SU-DHL-6 (cell line): ENCODE data around the gene ZNF75A.

ENCODE experiments used
- H2AFZ ChIP-seq: fragments of 200-600 bp; sonication (generic); 2 replicates; pipeline ENCODE4 v1.6.1; 2014; ENCODE audit warnings: low read depth, mild to moderate bottlenecking, moderate library complexity, mixed read lengths, antibody characterized with exemption, low read length; ENCODE audit not compliant: severe bottlenecking
- H3F3A ChIP-seq: fragments of 200-600 bp; shearing (Covaris generic); 2 replicates; pipeline ENCODE4 v1.6.0; 2016; ENCODE audit warnings: antibody characterized with exemption, mild to moderate bottlenecking; ENCODE audit not compliant: insufficient read depth
- H3K27ac ChIP-seq: fragments of 200-600 bp; sonication (generic); 2 replicates; pipeline ENCODE4 v1.5.1; 2016; ENCODE audit warnings: low read depth, mild to moderate bottlenecking, low read length, moderate library complexity, mixed read lengths
- H3K27me3 ChIP-seq: fragments of 200-600 bp; sonication (generic), shearing (Covaris generic); 2 replicates; pipeline ENCODE4 v1.6.0; 2014; ENCODE audit warnings: mild to moderate bottlenecking, low read length
- H3K36me3 ChIP-seq: fragments of 200-600 bp; sonication (generic); 2 replicates; pipeline ENCODE4 v1.6.1; 2014; ENCODE audit warnings: mild to moderate bottlenecking, low read length, mixed read lengths
- H3K4me2 ChIP-seq: fragments of 300-600, 200-600 bp; shearing (Covaris generic), sonication (generic); 2 replicates; pipeline ENCODE4 v1.6.0; 2014; ENCODE audit warnings: low read length, low read depth, mild to moderate bottlenecking; ENCODE audit not compliant: poor library complexity, severe bottlenecking
- H3K4me3 ChIP-seq: fragments of 200-600 bp; sonication (generic); 2 replicates; pipeline ENCODE4 v1.5.1; 2014; ENCODE audit warnings: antibody characterized with exemption, low read length, mild to moderate bottlenecking, mixed read lengths; ENCODE audit not compliant: insufficient read depth, poor library complexity, severe bottlenecking
- H3K79me2 ChIP-seq: fragments of 200-600 bp; sonication (generic); 2 replicates; pipeline ENCODE4 v1.6.1; 2014; ENCODE audit warnings: mild to moderate bottlenecking, low read length, moderate library complexity; ENCODE audit not compliant: insufficient read depth
- H3K9ac ChIP-seq: fragments of 200-600 bp; sonication (generic); 2 replicates; pipeline ENCODE4 v1.7.0; 2014; ENCODE audit warnings: mild to moderate bottlenecking, low read length
- H3K9me2 ChIP-seq: fragments of 200-600 bp; sonication (generic); replicated peaks from 2 replicates; pipeline ENCODE4 v1.6.1; 2014; ENCODE audit warnings: low read length; ENCODE audit not compliant: insufficient read depth
- H3K9me3 ChIP-seq: fragments of 200-600 bp; sonication (generic); 2 replicates; pipeline ENCODE4 v1.6.1; 2014; ENCODE audit warnings: low read length, mixed read lengths; ENCODE audit not compliant: insufficient read depth
- H4K20me1 ChIP-seq: fragments of 200-600 bp; sonication (generic); 2 replicates; pipeline ENCODE4 v1.6.1; 2014; ENCODE audit warnings: low read depth, mild to moderate bottlenecking, antibody characterized with exemption, low read length, moderate library complexity, mixed read lengths
- CTCF ChIP-seq: fragments of 200-600 bp; sonication (generic); IDR thresholded peaks from one replicate; pipeline ENCODE4 v1.5.1; 2017; ENCODE audit warnings: antibody characterized with exemption, mild to moderate bottlenecking, low read length, moderate library complexity; ENCODE audit not compliant: insufficient read depth, poor library complexity, severe bottlenecking
- EZH2phosphoT487 ChIP-seq: fragments of 200-600 bp; sonication (generic), shearing (Covaris generic); conservative IDR thresholded peaks from 2 replicates; pipeline ENCODE4 v1.6.1; 2018; ENCODE audit warnings: mild to moderate bottlenecking, antibody characterized with exemption, low read length, moderate library complexity, mixed read lengths

ZNF75A gene

GRCh38 chr16:3355589-3355988 lies 50.3 kb downstream of the ZNF75A start, which contains the start of gene OR2C1:
TSS of gene OR2C1 (plus strand) at chr16:3355889. CDS start at chr16:3355941, 52 bp downstream.
- H3K9ac ChIP-seq: no peak within 1 kb of the TSS
- H3K9me3 ChIP-seq: no peaks in the 10 kb centered on the region
- no peaks in the 10 kb centered on the region for H4K20me1 ChIP-seq
- H3K4me3 ChIP-seq: no peak within 1 kb of the TSS
- no peaks in the 10 kb centered on the region for H3K27me3 ChIP-seq
- TF ChIP-seq CTCF (no peak), EZH2phosphoT487 (no peak)
- no peak within 1 kb of the TSS for H3K27ac ChIP-seq
- H3K36me3 ChIP-seq: no peaks in the 10 kb centered on the region
- no peak within 1 kb of the TSS for H3K4me2 ChIP-seq
- no peaks in the 10 kb centered on the region for H3K9me2 ChIP-seq
- no peaks in the 10 kb centered on the region for H3K79me2 ChIP-seq
- no peak within 1 kb of the TSS for H2AFZ ChIP-seq
- H3F3A ChIP-seq: 0 out of 2 replicates have a peak, but pooled peaks cover 8% of the 10 kb centered on the region

DNA sequence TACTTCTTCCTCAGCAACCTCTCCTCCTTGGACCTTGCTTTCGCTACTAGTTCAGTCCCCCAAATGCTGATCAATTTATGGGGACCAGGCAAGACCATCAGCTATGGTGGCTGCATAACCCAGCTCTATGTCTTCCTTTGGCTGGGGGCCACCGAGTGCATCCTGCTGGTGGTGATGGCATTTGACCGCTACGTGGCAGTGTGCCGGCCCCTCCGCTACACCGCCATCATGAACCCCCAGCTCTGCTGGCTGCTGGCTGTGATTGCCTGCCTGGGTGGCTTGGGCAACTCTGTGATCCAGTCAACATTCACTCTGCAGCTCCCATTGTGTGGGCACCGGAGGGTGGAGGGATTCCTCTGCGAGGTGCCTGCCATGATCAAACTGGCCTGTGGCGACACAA lies 50.8 kb downstream of the ZNF75A start:
- H3F3A ChIP-seq: 0 out of 2 replicates have a peak, but pooled peaks cover 5% of the 10 kb centered on the region
- H3K27me3 ChIP-seq: no peaks in the 10 kb centered on the region
- no peaks in the 10 kb centered on the region for H4K20me1 ChIP-seq
- TF ChIP-seq CTCF: no peak
- TF ChIP-seq EZH2phosphoT487: no peak
- no peak overlapping the region for H3K27ac ChIP-seq
- no peak overlapping the region for H3K4me3 ChIP-seq
- no peak overlapping the region for H2AFZ ChIP-seq
- no peaks in the 10 kb centered on the region for H3K9me2 ChIP-seq
- H3K9ac ChIP-seq: no peak overlapping the region
- no peaks in the 10 kb centered on the region for H3K36me3 ChIP-seq
- no peak overlapping the region for H3K4me2 ChIP-seq
- H3K79me2 ChIP-seq: no peaks in the 10 kb centered on the region
- H3K9me3 ChIP-seq: no peaks in the 10 kb centered on the region

DNA sequence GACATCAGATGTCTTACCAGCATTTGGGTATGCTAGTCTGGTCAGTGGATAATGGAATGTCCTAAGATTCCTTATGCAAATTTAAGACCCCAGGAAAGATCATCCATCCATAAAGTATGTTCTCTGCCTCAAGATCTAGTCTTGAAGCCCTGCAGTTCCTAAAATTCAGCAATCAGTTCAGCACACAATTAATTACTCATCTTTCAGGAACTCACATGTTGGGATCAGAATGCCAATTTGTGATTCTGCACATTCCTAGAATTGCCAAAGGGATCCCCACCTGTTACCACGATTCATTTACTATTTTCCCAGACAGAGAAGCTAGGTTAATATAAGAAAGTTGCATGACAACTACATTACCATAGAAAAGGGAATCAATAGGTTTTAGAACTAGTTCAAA lies 53.6 kb downstream of the ZNF75A start:
- Histone ChIP-seq H3F3A (no peaks in the 10 kb centered on the region), H3K79me2 (no peaks in the 10 kb centered on the region), H3K27ac (no peak overlapping the region), H3K4me2 (no peak overlapping the region), H3K27me3 (no peaks in the 10 kb centered on the region), H3K9ac (no peak overlapping the region), H3K9me2 (no peaks in the 10 kb centered on the region), H4K20me1 (no peaks in the 10 kb centered on the region), H3K36me3 (no peaks in the 10 kb centered on the region), H3K9me3 (no peaks in the 10 kb centered on the region), H2AFZ (no peak overlapping the region), H3K4me3 (no peak overlapping the region)
- TF ChIP-seq EZH2phosphoT487 (no peak), CTCF (no peak)

GRCh38 chr16:3362931-3363330 lies 57.6 kb downstream of the ZNF75A start:
- Histone ChIP-seq H3K4me2 (no peak overlapping the region), H3K27ac (no peak overlapping the region), H3K9me2 (no peaks in the 10 kb centered on the region), H3F3A (no peaks in the 10 kb centered on the region), H3K79me2 (no peaks in the 10 kb centered on the region), H3K36me3 (no peaks in the 10 kb centered on the region), H3K9me3 (no peaks in the 10 kb centered on the region), H4K20me1 (no peaks in the 10 kb centered on the region), H3K27me3 (no peaks in the 10 kb centered on the region), H2AFZ (peak overlapping the region; percentile 30), H3K9ac (no peak overlapping the region), H3K4me3 (no peak overlapping the region)
- no peak for TF ChIP-seq CTCF
- no peak for TF ChIP-seq EZH2phosphoT487
